ENCODE measurements around the gene STIMATE.

Gene STIMATE

GRCh38 chr3:52800079-52800478, 97.3 kb downstream of the STIMATE start:
- no peak for TF ChIP-seq CTCF (IDR thresholded peaks at IDR 0.05)
- Histone ChIP-seq H3K27ac (no peak overlapping the region), H3K9ac (no peak overlapping the region), H3K9me3 (ENCODE audit: control insufficient read depth, low read length) (no peaks in the 10 kb centered on the region), H3K27me3 (ENCODE audit: control insufficient read depth, insufficient read depth, low read length) (no peaks in the 10 kb centered on the region), H2AFZ (no peak overlapping the region), H3K79me2 (no peaks in the 10 kb centered on the region), H3K4me3 (ENCODE audit: low read depth, low read length) (no peak overlapping the region), H3K4me2 (ENCODE audit: low read length) (no peak overlapping the region), H3K36me3 (ENCODE audit: control insufficient read depth, insufficient read depth, low read length) (no peaks in the 10 kb centered on the region), H3K4me1 (no peaks in the 10 kb centered on the region)

- Histone ChIP-seq H3K27ac (no peak overlapping the region), H2AFZ (no peak overlapping the region), H3K4me2 (ENCODE audit: low read length) (no peak overlapping the region), H3K9me3 (ENCODE audit: control insufficient read depth, low read length) (no peaks in the 10 kb centered on the region), H3K36me3 (ENCODE audit: control insufficient read depth, insufficient read depth, low read length) (no peaks in the 10 kb centered on the region), H3K9ac (no peak overlapping the region), H3K79me2 (no peaks in the 10 kb centered on the region), H3K4me1 (no peaks in the 10 kb centered on the region), H3K4me3 (ENCODE audit: low read depth, low read length) (no peak overlapping the region), H3K27me3 (ENCODE audit: control insufficient read depth, insufficient read depth, low read length) (no peaks in the 10 kb centered on the region)
- peak; percentile 26 for TF ChIP-seq CTCF (IDR thresholded peaks at IDR 0.05)
Measured at GRCh38 chr3:52798978-52799476, 98.3 kb downstream of the STIMATE start.

DNA sequence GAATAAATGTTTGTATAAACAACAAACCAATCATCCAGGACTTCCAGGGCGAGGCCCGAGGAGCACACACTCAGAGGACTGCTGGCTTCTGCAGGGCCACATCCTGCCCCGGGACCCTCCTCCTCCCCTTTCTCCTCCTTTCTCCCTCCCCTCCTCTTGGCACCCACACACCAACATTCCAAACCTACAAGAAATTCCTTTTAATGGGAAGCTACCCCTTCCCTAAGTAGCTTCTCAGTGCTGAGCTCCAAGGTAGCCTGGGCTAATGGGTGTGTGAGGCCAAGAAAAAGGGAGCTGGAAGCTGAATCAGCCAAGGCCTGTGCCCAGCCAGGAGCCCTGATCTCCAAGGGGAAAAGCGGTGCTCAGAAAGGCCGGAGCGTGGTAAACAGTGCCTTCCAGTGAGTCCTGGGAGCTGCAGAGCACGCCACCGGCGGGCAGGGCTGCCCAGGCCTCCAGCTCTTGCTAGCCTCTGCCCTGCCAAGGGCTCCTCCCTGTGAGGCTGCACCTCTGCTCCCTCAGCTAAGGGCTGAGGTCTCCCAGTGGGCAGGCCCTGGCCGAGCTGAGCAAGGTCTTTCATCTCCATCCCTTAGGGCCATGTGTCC, 98.9 kb downstream of the STIMATE start:
- Histone ChIP-seq H3K4me3 (ENCODE audit: low read depth, low read length) (no peak overlapping the region), H3K9me3 (ENCODE audit: control insufficient read depth, low read length) (no peaks in the 10 kb centered on the region), H3K27ac (no peak overlapping the region), H3K27me3 (ENCODE audit: control insufficient read depth, insufficient read depth, low read length) (no peaks in the 10 kb centered on the region), H3K4me1 (no peaks in the 10 kb centered on the region), H3K4me2 (ENCODE audit: low read length) (no peak overlapping the region), H3K9ac (no peak overlapping the region), H3K36me3 (ENCODE audit: control insufficient read depth, insufficient read depth, low read length) (no peaks in the 10 kb centered on the region), H2AFZ (no peak overlapping the region), H3K79me2 (no peaks in the 10 kb centered on the region)
- no peak for TF ChIP-seq CTCF (IDR thresholded peaks at IDR 0.05)

DNA sequence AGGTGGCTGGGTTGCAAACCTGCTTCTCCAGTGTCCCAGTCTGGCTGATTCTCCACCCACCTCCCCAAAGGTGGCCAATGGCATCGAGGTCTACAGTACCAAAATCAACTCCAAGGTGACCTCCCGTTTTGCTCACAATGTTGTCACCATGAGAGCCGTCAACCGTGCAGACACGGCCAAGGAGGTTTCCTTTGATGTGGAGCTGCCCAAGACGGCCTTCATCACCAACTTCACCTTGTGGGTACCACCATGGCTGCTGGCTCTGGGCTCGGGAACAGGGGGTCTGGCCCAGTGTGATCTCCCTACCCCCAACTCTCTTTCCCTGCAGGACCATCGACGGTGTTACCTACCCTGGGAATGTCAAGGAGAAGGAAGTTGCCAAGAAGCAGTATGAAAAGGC, 100.9 kb downstream of the STIMATE start:
- no peaks in the 10 kb centered on the region for H3K4me1 ChIP-seq
- no peak overlapping the region for H3K4me3 ChIP-seq (ENCODE audit: low read depth, low read length)
- no peak for TF ChIP-seq CTCF (IDR thresholded peaks at IDR 0.05)
- H3K27me3 ChIP-seq (ENCODE audit: control insufficient read depth, insufficient read depth, low read length), result no peaks in the 10 kb centered on the region
- H3K27ac ChIP-seq, result no peak overlapping the region
- H2AFZ ChIP-seq, result no peak overlapping the region
- H3K4me2 ChIP-seq (ENCODE audit: low read length), result no peak overlapping the region
- no peaks in the 10 kb centered on the region for H3K36me3 ChIP-seq (ENCODE audit: control insufficient read depth, insufficient read depth, low read length)
- no peaks in the 10 kb centered on the region for H3K79me2 ChIP-seq
- H3K9ac ChIP-seq, result no peak overlapping the region
- no peaks in the 10 kb centered on the region for H3K9me3 ChIP-seq (ENCODE audit: control insufficient read depth, low read length)

DNA sequence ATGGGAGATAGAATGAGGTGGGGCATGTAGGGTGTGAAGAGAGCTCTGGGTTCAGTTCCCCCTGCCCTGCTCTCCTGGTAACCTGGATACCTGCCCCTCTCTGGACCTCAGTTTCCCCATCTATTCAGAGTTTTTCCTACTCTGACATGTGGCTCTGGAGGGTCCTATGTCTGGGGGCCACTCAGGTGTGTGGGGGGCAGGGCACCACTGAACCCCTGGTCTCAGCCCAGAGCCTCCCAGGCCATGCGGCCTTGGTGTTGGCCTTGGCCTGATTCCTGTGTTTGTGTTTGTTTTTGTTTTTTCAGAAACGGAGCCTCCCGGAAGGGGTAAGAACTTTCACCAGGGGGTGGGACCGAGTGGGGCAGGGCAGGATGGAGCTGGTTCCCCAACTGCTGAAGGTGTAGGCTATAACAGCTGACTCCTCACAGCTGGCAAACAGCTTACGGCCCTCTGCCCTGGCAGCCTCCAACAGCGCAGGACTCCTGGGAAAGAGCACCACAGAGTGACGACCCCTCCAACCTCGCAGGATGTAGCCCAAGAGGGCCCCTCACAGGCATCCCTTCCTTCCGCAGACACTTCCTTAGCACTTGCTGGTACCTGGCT, 101.9 kb downstream of the STIMATE start:
- Histone ChIP-seq H3K27ac (no peak overlapping the region), H3K79me2 (no peaks in the 10 kb centered on the region), H3K9ac (no peak overlapping the region), H3K4me3 (ENCODE audit: low read depth, low read length) (no peak overlapping the region), H3K4me1 (no peaks in the 10 kb centered on the region), H2AFZ (no peak overlapping the region), H3K36me3 (ENCODE audit: control insufficient read depth, insufficient read depth, low read length) (no peaks in the 10 kb centered on the region), H3K9me3 (ENCODE audit: control insufficient read depth, low read length) (no peaks in the 10 kb centered on the region), H3K4me2 (ENCODE audit: low read length) (no peak overlapping the region), H3K27me3 (ENCODE audit: control insufficient read depth, insufficient read depth, low read length) (no peaks in the 10 kb centered on the region)
- no peak for TF ChIP-seq CTCF (IDR thresholded peaks at IDR 0.05)

Data from parathyroid adenoma (tissue), 2 donors.